Mesothelial cell of epicardium (in vitro differentiated cells): ENCODE results near the gene ASF1A. TPM values are rescaled to one million over a fixed set of nuclear protein-coding genes. Genes with fewer than 3 reads are reported as not detected.

ENCODE experiments used
- DNase-seq, 2 experiments: peaks; one replicate each; pipeline ENCODE4 v3.0.0; 2021; ENCODE audit warnings: low spot score in 2 of 2; ENCODE audit not compliant: unreplicated experiment in 2 of 2
- H3K27ac Mint-ChIP-seq: 2 replicates; pipeline ENCODE4 v1.8.0; 2021; ENCODE audit warnings: mixed read lengths
- H3K27me3 Mint-ChIP-seq: 2 replicates; pipeline ENCODE4 v1.8.0; 2021; ENCODE audit warnings: low read depth, mixed read lengths
- H3K36me3 Mint-ChIP-seq: 2 replicates; pipeline ENCODE4 v1.8.0; 2021; ENCODE audit warnings: mixed read lengths
- H3K4me1 Mint-ChIP-seq: 2 replicates; pipeline ENCODE4 v1.8.0; 2021; ENCODE audit warnings: mixed read lengths
- H3K4me3 Mint-ChIP-seq: 2 replicates; pipeline ENCODE4 v1.8.0; 2021; ENCODE audit warnings: mild to moderate bottlenecking, moderate library complexity, mixed read lengths
- H3K9me3 Mint-ChIP-seq: 2 replicates; pipeline ENCODE4 v1.8.0; 2021; ENCODE audit warnings: mixed read lengths
- total RNA-seq: library from RNA; stranded (reverse); gene quantifications from 3 replicates; pipeline ENCODE4 v1.2.1, GENCODE V29; 2021
- TF ChIP-seq, protein P1 (sequence below): fragments of 200-600 bp; sonication (generic); IDR thresholded peaks from one replicate; pipeline ENCODE4 v1.5.0; 2021; ENCODE audit warnings: antibody characterized with exemption; ENCODE audit not compliant: unreplicated experiment

ASF1A gene
- total RNA-seq, 1 donor from 2014 or later = 22.9 TPM

DNA sequence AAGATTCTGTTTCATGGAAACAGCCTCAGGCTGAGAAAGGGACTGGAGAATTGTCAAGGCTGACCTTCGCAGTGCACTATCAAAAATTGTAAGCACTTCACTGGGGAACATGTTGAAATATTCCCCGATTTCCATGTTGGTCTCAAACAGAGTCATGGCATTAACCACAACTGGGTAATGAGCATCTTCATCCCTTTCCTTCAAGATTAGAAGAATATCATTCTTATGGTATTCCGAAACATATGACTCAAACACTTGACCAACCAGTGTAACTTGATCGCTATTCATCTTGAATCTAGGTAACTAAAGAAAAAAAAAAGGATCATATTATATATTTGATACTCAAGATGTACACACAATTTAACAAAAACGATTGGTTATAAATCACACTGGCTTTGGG lies 37.5 kb downstream of the ASF1A start:
- peaks cover 18% of the 10 kb centered on the region for H3K4me1 Mint-ChIP-seq
- H3K4me3 Mint-ChIP-seq = no peak overlapping the region
- no peak for DNase-seq
- no peaks in the 10 kb centered on the region for H3K9me3 Mint-ChIP-seq
- TF ChIP-seq, protein P1, sequence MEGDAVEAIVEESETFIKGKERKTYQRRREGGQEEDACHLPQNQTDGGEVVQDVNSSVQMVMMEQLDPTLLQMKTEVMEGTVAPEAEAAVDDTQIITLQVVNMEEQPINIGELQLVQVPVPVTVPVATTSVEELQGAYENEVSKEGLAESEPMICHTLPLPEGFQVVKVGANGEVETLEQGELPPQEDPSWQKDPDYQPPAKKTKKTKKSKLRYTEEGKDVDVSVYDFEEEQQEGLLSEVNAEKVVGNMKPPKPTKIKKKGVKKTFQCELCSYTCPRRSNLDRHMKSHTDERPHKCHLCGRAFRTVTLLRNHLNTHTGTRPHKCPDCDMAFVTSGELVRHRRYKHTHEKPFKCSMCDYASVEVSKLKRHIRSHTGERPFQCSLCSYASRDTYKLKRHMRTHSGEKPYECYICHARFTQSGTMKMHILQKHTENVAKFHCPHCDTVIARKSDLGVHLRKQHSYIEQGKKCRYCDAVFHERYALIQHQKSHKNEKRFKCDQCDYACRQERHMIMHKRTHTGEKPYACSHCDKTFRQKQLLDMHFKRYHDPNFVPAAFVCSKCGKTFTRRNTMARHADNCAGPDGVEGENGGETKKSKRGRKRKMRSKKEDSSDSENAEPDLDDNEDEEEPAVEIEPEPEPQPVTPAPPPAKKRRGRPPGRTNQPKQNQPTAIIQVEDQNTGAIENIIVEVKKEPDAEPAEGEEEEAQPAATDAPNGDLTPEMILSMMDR = no peak
- no peaks in the 10 kb centered on the region for H3K27me3 Mint-ChIP-seq
- H3K27ac Mint-ChIP-seq = no peak overlapping the region
- peaks cover 17% of the 10 kb centered on the region for H3K36me3 Mint-ChIP-seq

DNA sequence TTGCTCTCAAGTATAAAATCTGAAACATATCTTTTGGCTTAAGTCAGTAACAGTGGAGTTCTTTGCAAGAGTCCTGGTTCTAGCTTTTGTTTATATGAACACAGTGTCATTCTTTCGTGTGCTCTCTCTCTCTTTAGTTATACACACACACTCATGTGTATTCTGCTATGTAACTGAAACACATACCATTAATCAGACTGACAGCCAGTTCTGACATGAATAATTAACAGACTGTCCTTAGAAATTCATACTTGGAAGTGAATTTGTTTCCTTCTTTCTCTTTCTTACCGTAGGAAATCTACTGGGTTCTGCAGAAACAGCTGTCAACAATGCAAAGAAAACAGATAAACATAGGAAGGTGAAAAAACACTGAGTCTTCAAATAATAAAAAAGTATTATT lies 38.5 kb downstream of the ASF1A start:
- no peak for DNase-seq
- peaks cover 14% of the 10 kb centered on the region for H3K36me3 Mint-ChIP-seq
- H3K4me3 Mint-ChIP-seq = no peak overlapping the region
- H3K4me1 Mint-ChIP-seq = peaks cover 18% of the 10 kb centered on the region
- no peaks in the 10 kb centered on the region for H3K27me3 Mint-ChIP-seq
- H3K9me3 Mint-ChIP-seq = no peaks in the 10 kb centered on the region
- H3K27ac Mint-ChIP-seq = no peak overlapping the region
- TF ChIP-seq, protein P1 = no peak

DNA sequence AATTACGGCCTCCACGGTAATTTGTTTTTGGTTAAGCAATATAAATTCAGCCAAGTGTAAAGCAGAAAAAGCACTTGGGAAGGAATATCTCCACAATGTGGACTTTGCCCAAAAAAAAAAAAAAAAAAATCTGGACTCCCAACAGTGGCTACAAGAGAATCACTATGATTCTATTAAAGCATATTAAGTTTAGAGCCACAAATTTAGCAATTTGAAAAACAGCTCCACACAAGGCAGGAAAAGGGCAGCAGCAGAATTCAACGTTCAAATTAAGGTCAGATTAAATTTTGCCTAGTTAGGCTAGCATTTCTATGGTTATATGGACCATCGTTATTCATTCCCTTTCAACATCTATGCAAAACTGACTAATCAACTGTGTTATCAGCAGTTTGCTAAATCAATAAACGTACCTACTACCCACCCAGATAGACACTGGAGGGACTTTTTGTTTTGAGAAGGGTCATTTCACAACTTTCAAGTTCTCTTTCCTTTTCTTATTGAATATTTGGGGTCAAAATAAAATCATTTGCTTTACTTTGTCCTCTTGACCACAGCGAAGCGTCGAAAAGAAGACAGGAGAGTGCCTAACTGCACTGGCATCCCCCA lies 40.0 kb downstream of the ASF1A start:
- H3K4me1 Mint-ChIP-seq = peaks cover 18% of the 10 kb centered on the region
- H3K27me3 Mint-ChIP-seq = no peaks in the 10 kb centered on the region
- peak overlapping the region; percentile 78 for H3K27ac Mint-ChIP-seq
- peaks cover 8% of the 10 kb centered on the region for H3K36me3 Mint-ChIP-seq
- H3K9me3 Mint-ChIP-seq = no peaks in the 10 kb centered on the region
- DNase-seq = no peak
- H3K4me3 Mint-ChIP-seq = peak overlapping the region; percentile 93
- TF ChIP-seq, protein P1 = no peak

DNA sequence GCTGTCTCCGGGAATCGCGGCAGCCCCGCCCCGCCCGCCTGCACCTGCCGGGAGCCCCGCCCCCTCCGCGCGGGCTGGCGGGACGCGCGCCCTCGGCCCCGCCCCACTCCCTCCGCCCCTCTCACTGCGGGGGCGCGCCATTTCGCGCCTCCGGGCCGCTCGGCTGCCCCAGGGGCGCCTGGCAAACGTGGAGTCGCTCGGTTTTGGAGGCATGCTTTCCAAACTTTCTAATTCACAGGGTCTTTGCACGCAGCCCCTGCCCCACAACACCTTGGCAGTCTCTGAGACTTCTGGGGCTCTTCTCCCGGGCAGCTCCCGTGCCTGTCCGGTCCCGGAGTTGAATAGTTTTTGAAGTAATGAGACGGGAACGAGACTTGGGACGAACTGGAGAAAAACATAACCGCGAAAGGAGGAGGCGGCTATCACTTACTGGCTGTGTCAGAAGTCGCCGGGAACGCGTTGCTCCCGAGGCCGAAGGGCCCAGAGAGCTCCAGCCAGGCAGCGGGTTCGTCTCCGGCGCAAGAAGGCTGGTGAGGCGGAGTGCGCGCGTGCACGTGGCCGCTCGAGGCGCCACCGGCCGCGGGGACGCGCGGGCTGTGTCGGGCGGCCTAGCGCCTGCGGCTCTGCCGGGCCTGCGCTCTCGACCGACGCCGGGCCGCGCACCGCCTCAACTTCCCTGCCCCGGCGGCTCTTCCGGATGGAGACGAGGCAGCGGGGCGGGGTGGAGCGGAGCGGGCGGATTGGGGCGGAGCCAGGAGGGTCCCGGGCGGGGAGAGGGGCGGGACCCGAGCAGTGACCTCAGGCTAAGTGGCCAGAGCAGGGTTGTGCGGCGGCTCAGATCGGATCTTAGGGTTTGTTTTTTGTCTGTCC lies 40.7 kb downstream of the ASF1A start, which contains the start of gene MCM9:
MCM9 (minus strand) TSS at position 699 of the 870 bp plus-strand sequence. CDS start 3,436 bp downstream, outside the sequence.
- peaks cover 8% of the 10 kb centered on the region for H3K36me3 Mint-ChIP-seq
- TF ChIP-seq, protein P1 = no peak
- peaks cover 18% of the 10 kb centered on the region for H3K4me1 Mint-ChIP-seq
- H3K27ac Mint-ChIP-seq = peak within 1 kb of the TSS; percentile 96
- peak; percentile 74 to 85 for DNase-seq
- H3K4me3 Mint-ChIP-seq = peak within 1 kb of the TSS; percentile 93
- no peaks in the 10 kb centered on the region for H3K27me3 Mint-ChIP-seq
- no peaks in the 10 kb centered on the region for H3K9me3 Mint-ChIP-seq

DNA sequence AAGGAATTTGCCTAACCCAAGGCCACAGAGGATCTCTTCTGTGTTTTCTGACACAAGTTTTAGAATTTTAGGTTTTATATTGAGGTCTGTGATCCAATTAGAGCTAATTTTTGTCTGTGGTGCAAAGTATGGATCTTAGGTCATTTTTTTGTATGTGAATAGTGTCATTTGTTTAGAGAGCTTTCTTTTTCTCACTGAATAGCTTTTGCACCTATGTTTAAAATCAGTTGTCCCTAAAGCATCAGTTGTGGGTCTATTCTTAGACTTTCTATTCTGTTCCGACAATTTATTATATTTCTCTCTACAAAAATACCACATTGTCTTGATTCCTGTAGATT lies 41.3 kb downstream of the ASF1A start:
- peak overlapping the region; percentile 93 for H3K4me3 Mint-ChIP-seq
- peaks cover 18% of the 10 kb centered on the region for H3K4me1 Mint-ChIP-seq
- peaks cover 7% of the 10 kb centered on the region for H3K36me3 Mint-ChIP-seq
- no peaks in the 10 kb centered on the region for H3K27me3 Mint-ChIP-seq
- H3K27ac Mint-ChIP-seq = peak overlapping the region; percentile 92
- DNase-seq = no peak
- H3K9me3 Mint-ChIP-seq = no peaks in the 10 kb centered on the region
- TF ChIP-seq, protein P1 = no peak
